ENCODE data around the gene CHURC1. TPM values are rescaled to one million over a fixed set of nuclear protein-coding genes. Genes with fewer than 3 reads are reported as not detected.

Gene CHURC1
- total and polyA plus RNA-seq, 2 of the 4 experiments (the other 2 are of a cell fraction): 38.0 to 69.5 TPM

DNA sequence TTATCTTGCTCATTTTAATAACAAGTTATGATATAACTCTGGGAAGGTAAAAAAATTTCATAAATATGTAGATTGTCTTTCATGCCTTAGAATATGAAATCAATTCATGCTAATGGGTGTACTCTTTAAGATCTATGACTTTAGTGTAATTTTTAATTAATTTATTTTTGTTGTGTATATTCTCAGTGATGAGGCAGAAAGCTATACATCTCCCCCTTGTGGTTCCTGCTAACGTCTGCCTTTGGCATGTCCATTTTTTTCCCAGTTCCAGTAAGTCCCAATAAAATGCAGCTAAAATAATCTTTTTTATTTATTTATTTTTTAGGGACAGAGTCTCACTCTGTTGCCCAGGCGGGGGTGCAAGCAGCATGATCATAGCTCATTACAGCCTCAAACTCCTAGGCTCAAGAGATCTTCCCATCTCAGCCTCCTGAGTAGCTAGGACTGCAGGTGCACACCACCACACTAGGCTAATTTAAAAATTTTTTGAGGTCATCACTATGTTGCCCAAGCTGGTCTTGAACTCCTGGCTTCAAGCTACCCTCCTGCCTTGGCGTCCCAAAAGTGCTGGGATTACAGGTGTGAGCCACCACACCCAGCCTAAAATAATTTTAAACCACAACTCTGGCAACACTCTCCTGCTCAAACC lies 3.3 kb upstream of the CHURC1 start:
- Histone ChIP-seq H3K79me1 (ENCODE audit: low read depth in 1 of 2, low read length in 2 of 2) (peaks cover 11 to 15% of the 10 kb centered on the region in 2 experiments), H3K27me3 (ENCODE audit: control insufficient read depth, insufficient read depth, low read length) (peaks cover 9% of the 10 kb centered on the region), H4K20me1 (ENCODE audit: insufficient read depth, low read length) (0 out of 2 replicates have a peak, but pooled peaks cover 5% of the 10 kb centered on the region), H3K9ac (ENCODE audit: low read depth, low read length) (no peak overlapping the region), H3K4ac (ENCODE audit: low read depth, low read length) (no peak overlapping the region), H2AFZ (replicated peaks; ENCODE audit: low read length, poor library complexity) (no peak overlapping the region), H4K91ac (ENCODE audit: insufficient read depth, low read depth, low read length) (no peak overlapping the region), H3K56ac (ENCODE audit: extremely low read depth, insufficient read depth, low read length) (no peak overlapping the region), H3K4me3 (ENCODE audit: insufficient read depth, low read depth, low read length) (no peak overlapping the region), H3K18ac (ENCODE audit: low read depth, low read length) (no peak overlapping the region), H3K14ac (replicated peaks; ENCODE audit: low read depth, low read length) (no peak overlapping the region), H2BK120ac (ENCODE audit: low read depth, low read length) (no peak overlapping the region), H2BK20ac (ENCODE audit: low read depth, low read length) (no peak overlapping the region), H3K4me2 (ENCODE audit: low read depth, low read length) (no peak overlapping the region), H3K9me1 (ENCODE audit: insufficient read depth, low read length) (peaks cover 8% of the 10 kb centered on the region; the same call in 1 of the 2 replicates), H3K9me3 (ENCODE audit: control insufficient read depth, insufficient read depth, low read length) (no peaks in the 10 kb centered on the region), H2AK9ac (replicated peaks; ENCODE audit: low read depth, low read length, poor library complexity) (no peak overlapping the region), H2AK5ac (ENCODE audit: low read depth, low read length) (no peak overlapping the region), H3K23ac (ENCODE audit: low read depth, low read length) (no peak overlapping the region), H2BK15ac (ENCODE audit: low read depth, low read length) (no peak overlapping the region), H2BK5ac (ENCODE audit: low read depth, low read length, poor library complexity, severe bottlenecking) (no peak overlapping the region), H3K36me3 (ENCODE audit: control insufficient read depth, insufficient read depth, low read length) (no peaks in the 10 kb centered on the region), H3K27ac (ENCODE audit: insufficient read depth, low read length) (no peak overlapping the region), H4K5ac (ENCODE audit: low read depth, low read length) (no peak overlapping the region), H4K8ac (ENCODE audit: low read depth in 2 of 2, low read length in 2 of 2) (no peak overlapping the region), H3K4me1 (ENCODE audit: control insufficient read depth, insufficient read depth, low read length) (no peaks in the 10 kb centered on the region)
- CTCF ChIA-PET: interaction anchor here (0.5 to 1.1 kb wide), 8 partner anchors 14 to 1354 kb away, joined by 3 to 13 read pairs (median 4); no protein-coding TSS in a partner anchor
- no TSS peak for BruUV-seq (replicated peaks)
- intact Hi-C loops (cut with micrococcal nuclease): loop anchor here (5.0 kb wide), 1 partner anchor 71 kb away; no protein-coding TSS in a partner anchor
- DNase-seq (peak; percentile 55), ATAC-seq (ENCODE audit: low read depth) (no peak)
- in situ Hi-C loops (cut with MboI; ENCODE audit: low sequenced_read_pairs): loop anchor here (25.0 kb wide), 1 partner anchor 374 kb away; the partner anchor contains the start of genes HSPA2 and PPP1R36
- POLR2A ChIA-PET (ENCODE audit: unreplicated experiment): no interaction called here
- TF ChIP-seq, protein P1, sequence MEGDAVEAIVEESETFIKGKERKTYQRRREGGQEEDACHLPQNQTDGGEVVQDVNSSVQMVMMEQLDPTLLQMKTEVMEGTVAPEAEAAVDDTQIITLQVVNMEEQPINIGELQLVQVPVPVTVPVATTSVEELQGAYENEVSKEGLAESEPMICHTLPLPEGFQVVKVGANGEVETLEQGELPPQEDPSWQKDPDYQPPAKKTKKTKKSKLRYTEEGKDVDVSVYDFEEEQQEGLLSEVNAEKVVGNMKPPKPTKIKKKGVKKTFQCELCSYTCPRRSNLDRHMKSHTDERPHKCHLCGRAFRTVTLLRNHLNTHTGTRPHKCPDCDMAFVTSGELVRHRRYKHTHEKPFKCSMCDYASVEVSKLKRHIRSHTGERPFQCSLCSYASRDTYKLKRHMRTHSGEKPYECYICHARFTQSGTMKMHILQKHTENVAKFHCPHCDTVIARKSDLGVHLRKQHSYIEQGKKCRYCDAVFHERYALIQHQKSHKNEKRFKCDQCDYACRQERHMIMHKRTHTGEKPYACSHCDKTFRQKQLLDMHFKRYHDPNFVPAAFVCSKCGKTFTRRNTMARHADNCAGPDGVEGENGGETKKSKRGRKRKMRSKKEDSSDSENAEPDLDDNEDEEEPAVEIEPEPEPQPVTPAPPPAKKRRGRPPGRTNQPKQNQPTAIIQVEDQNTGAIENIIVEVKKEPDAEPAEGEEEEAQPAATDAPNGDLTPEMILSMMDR (conservative IDR thresholded peaks at IDR 0.05; ENCODE audit: low read depth, low read length): peak; percentile 79
- TF ChIP-seq NFE2L2 (IDR thresholded peaks at IDR 0.05; ENCODE audit: low read depth, low read length): no peak
- TF ChIP-seq SMC3 (IDR thresholded peaks at IDR 0.05; ENCODE audit: low read depth, low read length): peak; percentile 62
- peak; percentile 61 for TF ChIP-seq RAD21 (IDR thresholded peaks at IDR 0.05; ENCODE audit: low read length)
- 0% methylated on average over 1 of the region's 3 CpGs; no CpG with 5 or more reads in 1 of the 2 experiments for WGBS, 2 experiments (ENCODE audit: extremely low coverage in 2 of 2, insufficient read length in 1 of 2)
- dilution Hi-C loops (cut with HindIII; ENCODE audit: low sequenced_read_pairs, unreplicated experiment): no loop called here
